ENCODE data around the gene BICDL2.
A peak's percentile ranks its signal among the peaks of the same experiment; 100 is the strongest.

BICDL2 gene

GRCh38 chr16:2981899-2982250, 54.9 kb downstream of the BICDL2 start:
- ChIA-PET CTCF (interaction anchor here (0.7 to 0.9 kb wide), 2 partner anchors 12 to 37 kb away, joined by 4 read pairs; no protein-coding TSS in a partner anchor), POLR2A (interaction anchor here (1.0 to 3.5 kb wide), 5 partner anchors 10 to 41 kb away, joined by 3 to 40 read pairs (median 8); partner anchors contain the start of genes KREMEN2 and PAQR4)
- DNase-seq (ENCODE audit: extremely low spot score) = no peak
- no peak for TF ChIP-seq FOXA1 (IDR thresholded peaks at IDR 0.05)
- no peak for TF ChIP-seq SP1 (IDR thresholded peaks at IDR 0.05)
- TF ChIP-seq NFRKB (IDR thresholded peaks at IDR 0.05) = no peak
- TF ChIP-seq CTBP1 (IDR thresholded peaks at IDR 0.05; ENCODE audit: borderline replicate concordance) = no peak

- DNase-seq (ENCODE audit: extremely low spot score) = no peak
- POLR2A ChIA-PET = interaction anchor here (1.0 to 3.5 kb wide), 12 partner anchors 9 to 50 kb away, joined by 3 to 40 read pairs (median 6); partner anchors contain the start of genes KREMEN2, PAQR4 and TNFRSF12A
- CTCF ChIA-PET = interaction anchor here (0.9 to 1.0 kb wide), 2 partner anchors 37 to 47 kb away, joined by 3 to 4 read pairs; no protein-coding TSS in a partner anchor
- no peak for TF ChIP-seq ZNF384 (IDR thresholded peaks at IDR 0.05)
Measured at GRCh38 chr16:2981177-2981898, 55.4 kb downstream of the BICDL2 start.

DNA sequence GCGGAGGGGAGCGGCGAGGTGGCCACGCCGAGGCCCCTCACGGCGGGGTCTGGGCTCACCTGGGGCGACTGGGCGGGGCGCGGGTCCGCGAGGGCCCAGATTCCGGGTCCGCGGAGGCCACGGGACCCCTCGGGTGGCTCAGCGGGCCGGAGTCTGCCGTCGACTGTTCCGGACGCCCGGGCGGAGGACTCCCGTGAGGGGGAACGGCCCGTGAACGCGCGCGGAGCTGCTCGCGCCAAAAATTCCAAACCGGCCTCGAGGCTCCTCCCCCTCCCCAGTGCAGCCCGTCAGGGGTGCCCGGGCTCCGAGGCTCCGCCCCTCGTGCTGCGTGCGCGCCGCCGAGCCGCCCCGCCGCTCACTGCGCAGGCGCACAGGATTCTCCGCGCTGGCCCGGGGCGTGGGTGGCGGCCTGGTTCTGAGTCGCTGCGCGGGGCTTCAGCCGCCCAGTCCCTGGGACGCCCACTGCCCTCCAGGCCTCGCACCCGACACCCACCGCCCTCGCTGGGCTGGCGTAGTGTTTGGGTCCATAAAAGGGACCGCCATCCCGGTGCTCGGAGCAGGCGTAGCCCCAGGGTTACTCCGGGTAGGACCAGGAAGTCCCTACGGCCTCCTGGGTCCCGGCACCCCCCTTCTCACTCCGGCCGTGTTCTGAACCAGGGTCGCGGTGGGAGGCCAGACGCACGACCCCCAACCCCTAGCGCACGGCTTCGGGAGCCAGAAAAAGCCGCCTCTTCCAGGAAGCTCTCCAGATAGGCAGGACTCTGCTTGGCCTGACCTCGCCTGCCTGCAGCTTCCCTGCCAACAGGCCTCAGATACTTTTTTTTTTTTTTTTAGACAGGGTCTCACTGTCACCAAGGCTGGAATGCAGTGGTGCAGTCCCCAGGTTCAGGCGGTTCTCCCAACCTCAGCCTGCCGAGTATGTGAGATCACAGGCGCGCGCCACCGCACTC, 56.2 kb downstream of the BICDL2 start, which contains the start of gene PKMYT1:
Gene PKMYT1 (minus strand): TSS at position 220 of the 950 bp plus-strand sequence. CDS start 789 bp downstream, outside the sequence.
- TF ChIP-seq FOXA1 (IDR thresholded peaks at IDR 0.05) (no peak), L3MBTL2 (conservative IDR thresholded peaks at IDR 0.05) (peak; percentile 21; the same call in 1 of the 2 replicates), CTBP1 (IDR thresholded peaks at IDR 0.05; ENCODE audit: borderline replicate concordance) (no peak), ARNT (IDR thresholded peaks at IDR 0.05) (no peak)
- peak; percentile 99 for DNase-seq (ENCODE audit: extremely low spot score)
- CTCF ChIA-PET = interaction anchor here (0.6 to 1.0 kb wide), 5 partner anchors 38 to 124 kb away, joined by 3 to 6 read pairs (median 3); partner anchors contain the start of genes HCFC1R1 and THOC6
- POLR2A ChIA-PET = interaction anchor here (0.6 to 3.5 kb wide), 28 partner anchors 8 to 154 kb away, joined by 3 to 40 read pairs (median 4); partner anchors contain the start of genes FLYWCH2, KREMEN2, PAQR4 and TNFRSF12A

DNA sequence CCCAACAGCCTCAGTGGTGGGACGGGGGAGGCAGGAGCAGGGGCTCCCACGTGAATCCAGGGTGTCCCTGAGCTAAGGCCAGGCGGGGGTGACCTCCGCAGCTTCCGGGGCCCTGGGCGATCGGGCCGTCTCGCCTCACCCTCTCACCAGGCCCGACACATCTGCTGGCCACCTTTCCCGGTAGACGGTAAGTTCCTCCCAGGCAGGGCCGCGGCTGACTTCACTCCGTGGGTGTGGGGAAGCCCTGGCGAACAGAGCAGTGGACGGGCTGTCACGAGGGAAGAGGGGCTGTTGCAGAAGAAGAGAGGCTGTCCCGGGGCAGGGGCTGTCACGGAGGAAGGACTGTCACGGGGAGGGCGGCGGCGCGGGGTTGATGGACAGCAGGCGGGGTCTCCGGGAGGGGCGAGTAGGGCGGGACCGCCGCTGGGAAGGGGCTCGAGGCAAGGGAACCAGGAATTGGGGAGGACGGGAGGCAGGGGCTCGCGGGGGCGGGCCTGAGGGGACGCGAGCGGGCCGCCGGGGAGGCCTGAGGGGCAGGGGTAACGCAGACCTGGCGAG, 57.0 kb downstream of the BICDL2 start:
- ChIA-PET CTCF (interaction anchor here (0.6 kb wide), 1 partner anchor 125 kb away, joined by 6 read pairs; no protein-coding TSS in a partner anchor), POLR2A (interaction anchor here (0.6 to 3.5 kb wide), 24 partner anchors 8 to 112 kb away, joined by 3 to 40 read pairs (median 4); partner anchors contain the start of genes FLYWCH2, KREMEN2, PAQR4 and TNFRSF12A)
- TF ChIP-seq, protein P1, sequence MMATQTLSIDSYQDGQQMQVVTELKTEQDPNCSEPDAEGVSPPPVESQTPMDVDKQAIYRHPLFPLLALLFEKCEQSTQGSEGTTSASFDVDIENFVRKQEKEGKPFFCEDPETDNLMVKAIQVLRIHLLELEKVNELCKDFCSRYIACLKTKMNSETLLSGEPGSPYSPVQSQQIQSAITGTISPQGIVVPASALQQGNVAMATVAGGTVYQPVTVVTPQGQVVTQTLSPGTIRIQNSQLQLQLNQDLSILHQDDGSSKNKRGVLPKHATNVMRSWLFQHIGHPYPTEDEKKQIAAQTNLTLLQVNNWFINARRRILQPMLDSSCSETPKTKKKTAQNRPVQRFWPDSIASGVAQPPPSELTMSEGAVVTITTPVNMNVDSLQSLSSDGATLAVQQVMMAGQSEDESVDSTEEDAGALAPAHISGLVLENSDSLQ (IDR thresholded peaks at IDR 0.05) = peak; percentile 93
- TF ChIP-seq NFRKB (IDR thresholded peaks at IDR 0.05) = no peak
- DNase-seq (ENCODE audit: extremely low spot score) = peak; percentile 32
